ENCODE data around the gene PCYOX1L. TPM values are rescaled to one million over a fixed set of nuclear protein-coding genes. Genes with fewer than 3 reads are reported as not detected.

The PCYOX1L gene
- total and polyA plus RNA-seq, 2 experiments from 2014 or later: 6.7 to 14.7 TPM

DNA sequence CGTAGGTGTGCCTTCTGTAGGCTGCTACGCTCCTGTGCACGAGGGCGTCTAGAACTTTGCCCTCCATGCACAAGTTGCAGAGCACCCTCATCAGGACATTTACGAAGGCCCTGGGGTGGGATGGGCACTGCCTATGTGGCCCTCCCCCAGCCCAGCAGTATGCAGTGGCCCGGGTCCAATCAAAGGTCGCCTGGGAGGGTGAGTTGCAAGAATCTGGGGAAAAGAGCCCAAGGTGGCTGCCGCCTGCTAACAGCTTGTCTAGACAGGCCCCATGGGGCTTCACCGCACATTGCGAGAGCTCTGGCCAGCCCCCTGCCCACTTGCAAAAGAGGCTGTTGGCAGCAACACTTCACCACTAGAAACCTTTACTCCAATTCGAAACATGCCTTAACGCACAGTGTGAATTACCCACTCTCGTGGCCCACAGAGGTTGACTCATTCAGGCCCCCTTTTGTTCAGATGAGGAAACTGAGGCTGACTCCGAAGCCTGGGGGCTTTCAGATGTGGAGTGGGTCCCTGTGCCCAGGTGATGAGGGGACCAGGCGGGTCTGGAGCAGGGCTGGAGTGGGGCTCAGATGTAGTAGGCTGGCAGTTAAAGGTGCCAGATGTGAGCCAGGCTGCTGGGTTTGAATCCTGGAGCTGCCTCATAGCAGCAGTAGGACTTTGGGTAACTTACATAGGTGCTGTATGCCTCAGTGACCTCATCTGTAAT lies 53.0 kb downstream of the PCYOX1L start (continued):
- TF ChIP-seq, protein P1, sequence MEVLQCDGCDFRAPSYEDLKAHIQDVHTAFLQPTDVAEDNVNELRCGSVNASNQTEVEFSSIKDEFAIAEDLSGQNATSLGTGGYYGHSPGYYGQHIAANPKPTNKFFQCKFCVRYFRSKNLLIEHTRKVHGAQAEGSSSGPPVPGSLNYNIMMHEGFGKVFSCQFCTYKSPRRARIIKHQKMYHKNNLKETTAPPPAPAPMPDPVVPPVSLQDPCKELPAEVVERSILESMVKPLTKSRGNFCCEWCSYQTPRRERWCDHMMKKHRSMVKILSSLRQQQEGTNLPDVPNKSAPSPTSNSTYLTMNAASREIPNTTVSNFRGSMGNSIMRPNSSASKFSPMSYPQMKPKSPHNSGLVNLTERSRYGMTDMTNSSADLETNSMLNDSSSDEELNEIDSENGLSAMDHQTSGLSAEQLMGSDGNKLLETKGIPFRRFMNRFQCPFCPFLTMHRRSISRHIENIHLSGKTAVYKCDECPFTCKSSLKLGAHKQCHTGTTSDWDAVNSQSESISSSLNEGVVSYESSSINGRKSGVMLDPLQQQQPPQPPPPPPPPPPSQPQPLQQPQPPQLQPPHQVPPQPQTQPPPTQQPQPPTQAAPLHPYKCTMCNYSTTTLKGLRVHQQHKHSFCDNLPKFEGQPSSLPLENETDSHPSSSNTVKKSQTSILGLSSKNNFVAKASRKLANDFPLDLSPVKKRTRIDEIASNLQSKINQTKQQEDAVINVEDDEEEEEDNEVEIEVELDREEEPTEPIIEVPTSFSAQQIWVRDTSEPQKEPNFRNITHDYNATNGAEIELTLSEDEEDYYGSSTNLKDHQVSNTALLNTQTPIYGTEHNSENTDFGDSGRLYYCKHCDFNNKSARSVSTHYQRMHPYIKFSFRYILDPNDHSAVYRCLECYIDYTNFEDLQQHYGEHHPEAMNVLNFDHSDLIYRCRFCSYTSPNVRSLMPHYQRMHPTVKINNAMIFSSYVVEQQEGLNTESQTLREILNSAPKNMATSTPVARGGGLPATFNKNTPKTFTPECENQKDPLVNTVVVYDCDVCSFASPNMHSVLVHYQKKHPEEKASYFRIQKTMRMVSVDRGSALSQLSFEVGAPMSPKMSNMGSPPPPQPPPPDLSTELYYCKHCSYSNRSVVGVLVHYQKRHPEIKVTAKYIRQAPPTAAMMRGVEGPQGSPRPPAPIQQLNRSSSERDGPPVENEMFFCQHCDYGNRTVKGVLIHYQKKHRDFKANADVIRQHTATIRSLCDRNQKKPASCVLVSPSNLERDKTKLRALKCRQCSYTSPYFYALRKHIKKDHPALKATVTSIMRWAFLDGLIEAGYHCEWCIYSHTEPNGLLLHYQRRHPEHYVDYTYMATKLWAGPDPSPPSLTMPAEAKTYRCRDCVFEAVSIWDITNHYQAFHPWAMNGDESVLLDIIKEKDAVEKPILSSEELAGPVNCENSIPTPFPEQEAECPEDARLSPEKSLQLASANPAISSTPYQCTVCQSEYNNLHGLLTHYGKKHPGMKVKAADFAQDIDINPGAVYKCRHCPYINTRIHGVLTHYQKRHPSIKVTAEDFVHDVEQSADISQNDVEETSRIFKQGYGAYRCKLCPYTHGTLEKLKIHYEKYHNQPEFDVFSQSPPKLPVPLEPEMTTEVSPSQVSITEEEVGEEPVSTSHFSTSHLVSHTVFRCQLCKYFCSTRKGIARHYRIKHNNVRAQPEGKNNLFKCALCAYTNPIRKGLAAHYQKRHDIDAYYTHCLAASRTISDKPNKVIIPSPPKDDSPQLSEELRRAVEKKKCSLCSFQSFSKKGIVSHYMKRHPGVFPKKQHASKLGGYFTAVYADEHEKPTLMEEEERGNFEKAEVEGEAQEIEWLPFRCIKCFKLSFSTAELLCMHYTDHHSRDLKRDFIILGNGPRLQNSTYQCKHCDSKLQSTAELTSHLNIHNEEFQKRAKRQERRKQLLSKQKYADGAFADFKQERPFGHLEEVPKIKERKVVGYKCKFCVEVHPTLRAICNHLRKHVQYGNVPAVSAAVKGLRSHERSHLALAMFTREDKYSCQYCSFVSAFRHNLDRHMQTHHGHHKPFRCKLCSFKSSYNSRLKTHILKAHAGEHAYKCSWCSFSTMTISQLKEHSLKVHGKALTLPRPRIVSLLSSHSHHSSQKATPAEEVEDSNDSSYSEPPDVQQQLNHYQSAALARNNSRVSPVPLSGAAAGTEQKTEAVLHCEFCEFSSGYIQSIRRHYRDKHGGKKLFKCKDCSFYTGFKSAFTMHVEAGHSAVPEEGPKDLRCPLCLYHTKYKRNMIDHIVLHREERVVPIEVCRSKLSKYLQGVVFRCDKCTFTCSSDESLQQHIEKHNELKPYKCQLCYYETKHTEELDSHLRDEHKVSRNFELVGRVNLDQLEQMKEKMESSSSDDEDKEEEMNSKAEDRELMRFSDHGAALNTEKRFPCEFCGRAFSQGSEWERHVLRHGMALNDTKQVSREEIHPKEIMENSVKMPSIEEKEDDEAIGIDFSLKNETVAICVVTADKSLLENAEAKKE (CRISPR knock-in tag; IDR thresholded peaks at IDR 0.05): no peak
- TF ChIP-seq, protein P2, sequence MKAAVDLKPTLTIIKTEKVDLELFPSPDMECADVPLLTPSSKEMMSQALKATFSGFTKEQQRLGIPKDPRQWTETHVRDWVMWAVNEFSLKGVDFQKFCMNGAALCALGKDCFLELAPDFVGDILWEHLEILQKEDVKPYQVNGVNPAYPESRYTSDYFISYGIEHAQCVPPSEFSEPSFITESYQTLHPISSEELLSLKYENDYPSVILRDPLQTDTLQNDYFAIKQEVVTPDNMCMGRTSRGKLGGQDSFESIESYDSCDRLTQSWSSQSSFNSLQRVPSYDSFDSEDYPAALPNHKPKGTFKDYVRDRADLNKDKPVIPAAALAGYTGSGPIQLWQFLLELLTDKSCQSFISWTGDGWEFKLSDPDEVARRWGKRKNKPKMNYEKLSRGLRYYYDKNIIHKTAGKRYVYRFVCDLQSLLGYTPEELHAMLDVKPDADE (IDR thresholded peaks at IDR 0.05): no peak
- TF ChIP-seq CREB1 (CRISPR knock-in tag; IDR thresholded peaks at IDR 0.05; ENCODE audit: low read depth) (no peak), ZNF114 (CRISPR knock-in tag; IDR thresholded peaks at IDR 0.05) (no peak)

DNA sequence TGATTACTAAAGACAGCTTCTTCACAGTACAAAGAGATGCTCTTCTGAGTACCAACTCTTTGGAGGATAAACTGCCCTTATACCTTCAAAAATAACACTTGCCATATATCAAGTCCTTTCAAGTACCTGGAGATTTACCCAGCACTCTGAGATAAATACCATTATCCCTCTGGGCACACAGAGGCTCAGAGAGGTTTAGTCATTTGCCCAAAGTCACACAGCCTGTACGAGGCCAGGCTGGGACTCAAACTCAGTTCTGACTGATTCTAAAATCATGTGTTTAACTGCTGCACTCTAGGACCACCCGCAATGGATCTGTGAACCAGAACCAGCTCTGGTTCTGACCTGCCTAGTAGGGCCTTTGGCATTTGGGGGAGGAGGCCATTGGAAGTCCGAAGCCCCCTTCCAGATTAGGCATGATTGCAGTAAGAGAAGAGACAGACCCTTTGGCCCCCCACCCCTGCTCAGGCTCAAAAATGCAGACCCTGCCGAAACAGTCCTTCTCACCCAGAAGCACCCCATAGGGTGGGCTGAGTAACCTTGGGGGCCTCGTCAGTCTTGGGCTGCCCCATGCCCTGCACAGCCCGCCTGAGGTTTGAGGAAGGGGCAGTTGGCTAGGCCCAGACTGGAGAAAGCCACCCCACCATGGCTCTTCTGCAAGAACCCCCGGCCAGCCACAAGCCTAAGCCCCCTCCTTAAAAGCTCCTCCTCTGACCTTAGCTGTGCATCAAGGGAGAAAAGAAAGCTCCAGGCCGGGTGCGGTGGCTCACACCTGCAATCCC lies 54.1 kb downstream of the PCYOX1L start:
- H3K27ac ChIP-seq (ENCODE audit: low read depth): no peak overlapping the region
- no peaks in the 10 kb centered on the region for H3K27me3 ChIP-seq (ENCODE audit: insufficient read depth)
- Mint-ChIP-seq H3K4me3 (no peak overlapping the region), H3K27ac (no peak overlapping the region), H3K36me3 (ENCODE audit: low read depth) (no peaks in the 10 kb centered on the region), H3K27me3 (ENCODE audit: insufficient read depth, low read depth, poor library complexity) (peaks cover 7% of the 10 kb centered on the region), H3K9me3 (no peaks in the 10 kb centered on the region; the same call in 2 of the 3 replicates), H3K4me1 (peaks cover 31% of the 10 kb centered on the region)
- peaks cover 8% of the 10 kb centered on the region; the same call in 1 of the 2 replicates for H3K4me1 ChIP-seq (ENCODE audit: insufficient read depth)
- H3F3A ChIP-seq (replicated peaks; ENCODE audit: low read depth): no peaks in the 10 kb centered on the region
- ATAC-seq (no peak), DNase-seq (ENCODE audit: low spot score) (no peak)
- no peaks in the 10 kb centered on the region for H3K79me2 ChIP-seq (replicated peaks; ENCODE audit: insufficient read depth)
- H3K36me3 ChIP-seq (ENCODE audit: insufficient read depth): no peaks in the 10 kb centered on the region
- no peak overlapping the region for H2AFZ ChIP-seq
- H3K4me3 ChIP-seq: no peak overlapping the region
- no peaks in the 10 kb centered on the region for H4K20me1 ChIP-seq (replicated peaks; ENCODE audit: insufficient read depth)
- no peaks in the 10 kb centered on the region for H3K9me2 ChIP-seq (ENCODE audit: insufficient read depth)
- H3K4me2 ChIP-seq: no peak overlapping the region
- TF ChIP-seq STAT1 (IDR thresholded peaks at IDR 0.05; ENCODE audit: unreplicated experiment) (no peak), JUNB (IDR thresholded peaks at IDR 0.05; ENCODE audit: unreplicated experiment) (no peak), NANOG (IDR thresholded peaks at IDR 0.05; ENCODE audit: borderline replicate concordance) (no peak), EZH2 (IDR thresholded peaks at IDR 0.05; ENCODE audit: low read depth, unreplicated experiment) (no peak), POLR2AphosphoS5 (IDR thresholded peaks at IDR 0.05; ENCODE audit: low read depth) (no peak), EZH2phosphoT487 (IDR thresholded peaks at IDR 0.05; ENCODE audit: unreplicated experiment) (no peak)
- TF ChIP-seq, protein P3, sequence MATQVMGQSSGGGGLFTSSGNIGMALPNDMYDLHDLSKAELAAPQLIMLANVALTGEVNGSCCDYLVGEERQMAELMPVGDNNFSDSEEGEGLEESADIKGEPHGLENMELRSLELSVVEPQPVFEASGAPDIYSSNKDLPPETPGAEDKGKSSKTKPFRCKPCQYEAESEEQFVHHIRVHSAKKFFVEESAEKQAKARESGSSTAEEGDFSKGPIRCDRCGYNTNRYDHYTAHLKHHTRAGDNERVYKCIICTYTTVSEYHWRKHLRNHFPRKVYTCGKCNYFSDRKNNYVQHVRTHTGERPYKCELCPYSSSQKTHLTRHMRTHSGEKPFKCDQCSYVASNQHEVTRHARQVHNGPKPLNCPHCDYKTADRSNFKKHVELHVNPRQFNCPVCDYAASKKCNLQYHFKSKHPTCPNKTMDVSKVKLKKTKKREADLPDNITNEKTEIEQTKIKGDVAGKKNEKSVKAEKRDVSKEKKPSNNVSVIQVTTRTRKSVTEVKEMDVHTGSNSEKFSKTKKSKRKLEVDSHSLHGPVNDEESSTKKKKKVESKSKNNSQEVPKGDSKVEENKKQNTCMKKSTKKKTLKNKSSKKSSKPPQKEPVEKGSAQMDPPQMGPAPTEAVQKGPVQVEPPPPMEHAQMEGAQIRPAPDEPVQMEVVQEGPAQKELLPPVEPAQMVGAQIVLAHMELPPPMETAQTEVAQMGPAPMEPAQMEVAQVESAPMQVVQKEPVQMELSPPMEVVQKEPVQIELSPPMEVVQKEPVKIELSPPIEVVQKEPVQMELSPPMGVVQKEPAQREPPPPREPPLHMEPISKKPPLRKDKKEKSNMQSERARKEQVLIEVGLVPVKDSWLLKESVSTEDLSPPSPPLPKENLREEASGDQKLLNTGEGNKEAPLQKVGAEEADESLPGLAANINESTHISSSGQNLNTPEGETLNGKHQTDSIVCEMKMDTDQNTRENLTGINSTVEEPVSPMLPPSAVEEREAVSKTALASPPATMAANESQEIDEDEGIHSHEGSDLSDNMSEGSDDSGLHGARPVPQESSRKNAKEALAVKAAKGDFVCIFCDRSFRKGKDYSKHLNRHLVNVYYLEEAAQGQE (IDR thresholded peaks at IDR 0.05; ENCODE audit: unreplicated experiment): no peak
- TF ChIP-seq, protein P2 (IDR thresholded peaks at IDR 0.05): no peak

All from GM23338 (cell line).